GM19239 (cell line): Measurements from ENCODE around the gene TPD52L1.

Experiments used
- DNase-seq: peaks from one replicate; pipeline ENCODE4 v3.0.0; 2011; ENCODE audit warnings: low spot score; ENCODE audit not compliant: insufficient read length
- FAIRE-seq: peaks from 2 replicates; lab custom pipeline; 2011; peaks lifted over from hg19 to GRCh38; lab: Jason Lieb, UNC

The TPD52L1 gene

DNA sequence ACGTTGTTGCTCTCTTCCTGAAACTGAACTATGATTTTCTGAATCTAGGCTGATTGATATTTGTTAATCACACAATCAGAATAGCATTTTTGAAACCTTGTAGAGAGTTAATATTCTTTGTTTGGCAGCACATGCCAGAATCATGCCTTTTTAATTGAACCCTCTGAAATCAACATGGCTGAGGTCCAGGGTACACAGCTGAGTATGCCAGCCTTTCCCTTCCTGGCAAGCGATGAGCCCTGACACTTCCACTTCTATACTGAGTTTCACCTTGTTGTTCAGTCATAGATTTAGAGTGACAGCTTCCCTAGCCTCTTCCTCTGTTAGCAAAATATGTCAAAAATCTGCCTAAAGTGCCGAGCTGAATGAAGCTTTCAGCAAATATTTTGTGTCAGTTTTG, 141.4 kb downstream of the TPD52L1 start:
- FAIRE-seq (no peak), DNase-seq (no peak)

GRCh38 chr6:125296471-125296870, 142.9 kb downstream of the TPD52L1 start:
- no peak for FAIRE-seq
- DNase-seq: no peak

DNA sequence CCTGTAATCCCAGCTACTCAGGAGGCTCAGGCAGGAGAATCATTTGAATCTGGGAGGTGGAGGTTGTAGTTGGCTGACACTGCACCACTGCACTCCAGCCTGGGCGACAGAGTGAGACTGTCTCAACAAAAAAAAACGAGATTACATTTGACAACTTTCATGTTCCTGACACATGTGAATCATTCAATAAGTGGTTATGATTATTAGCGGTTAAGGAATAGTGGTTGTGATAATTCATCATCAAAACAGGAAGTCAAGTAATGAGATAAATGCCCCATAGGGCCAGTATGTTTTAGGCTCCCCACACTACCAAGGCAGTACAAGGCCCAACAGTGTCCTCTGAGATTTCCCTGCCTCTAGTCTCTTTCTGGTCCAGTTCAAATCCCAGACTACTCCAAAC, 145.7 kb downstream of the TPD52L1 start:
- DNase-seq: no peak
- no peak for FAIRE-seq

DNA sequence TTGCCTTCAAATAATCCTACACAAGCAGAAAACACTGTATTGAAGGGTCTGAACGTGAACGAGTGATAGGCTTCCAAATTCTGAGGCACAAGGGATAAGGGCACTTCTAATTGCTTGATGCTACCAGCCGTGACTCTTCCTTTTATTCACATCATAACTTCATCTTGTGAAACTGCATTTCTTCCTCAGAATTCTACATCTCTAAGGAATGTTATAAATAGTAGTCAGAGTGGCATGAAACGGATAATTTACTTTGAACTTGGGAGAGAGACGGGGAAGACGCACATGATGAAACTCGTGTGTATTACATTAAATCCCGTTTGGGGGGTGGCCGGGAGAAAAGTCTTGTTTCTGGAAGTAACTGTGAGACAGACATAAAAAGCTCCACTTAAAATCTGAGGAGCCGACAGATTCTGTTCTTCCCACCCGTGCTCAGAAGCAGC, 147.4 kb downstream of the TPD52L1 start:
- DNase-seq (no peak), FAIRE-seq (peak; percentile 86)

DNA sequence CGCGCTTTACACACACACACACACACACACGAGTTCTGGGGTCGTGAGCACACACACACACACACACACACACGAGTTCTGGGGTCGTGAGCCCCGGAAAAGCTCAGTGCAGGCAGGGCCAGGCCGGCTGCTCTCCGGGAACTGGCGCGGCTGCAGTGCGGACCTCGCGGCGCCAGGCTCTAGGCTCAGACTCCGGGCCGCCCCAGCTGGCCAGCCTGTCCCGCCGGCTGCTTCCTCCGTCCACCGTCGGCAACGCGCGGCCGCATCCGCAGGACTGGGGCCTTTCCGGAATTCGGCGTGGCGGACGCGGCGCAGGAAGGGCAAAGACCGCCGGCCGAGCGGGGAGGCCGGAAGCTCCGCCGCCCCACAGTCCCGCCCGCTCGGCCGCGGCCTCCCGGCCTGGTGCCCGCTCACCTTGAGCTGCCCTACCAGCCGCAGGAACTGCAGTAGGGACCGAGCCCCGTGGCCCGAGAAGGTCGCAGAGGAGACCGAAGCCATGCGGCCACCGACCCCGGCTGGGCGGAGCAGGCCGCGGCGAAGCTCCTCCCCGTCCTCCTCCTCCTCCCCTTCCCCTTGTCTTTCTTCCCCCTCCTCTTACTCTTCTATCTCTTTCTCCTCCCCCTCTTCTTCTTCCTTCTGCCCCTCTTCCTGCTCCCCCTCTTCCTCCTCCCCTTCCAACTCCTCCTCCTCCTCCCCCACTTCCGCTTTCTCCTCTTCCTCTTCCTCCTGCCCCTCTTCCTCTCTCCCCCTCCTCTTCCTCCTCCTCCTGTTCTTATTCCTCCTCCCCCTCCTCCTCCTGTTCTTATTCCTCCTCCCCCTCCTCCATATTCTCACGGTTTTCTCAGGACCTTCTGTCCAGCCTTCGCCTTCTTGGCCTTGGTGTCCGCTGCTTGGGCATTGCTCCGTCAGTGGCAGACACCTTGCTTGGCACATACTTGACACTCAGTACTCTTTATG, 148.1 kb downstream of the TPD52L1 start, which contains the start of gene HDDC2:
HDDC2 (minus strand) TSS at position 533 of the 957 bp plus-strand sequence; CDS start at position 498, 35 bp downstream.
- peak; percentile 70 for DNase-seq
- FAIRE-seq: peak; percentile 76

- FAIRE-seq (peak; percentile 28), DNase-seq (no peak)
These were observed 149.4 kb downstream of the TPD52L1 start for GRCh38 chr6:125302840-125303511.

DNA sequence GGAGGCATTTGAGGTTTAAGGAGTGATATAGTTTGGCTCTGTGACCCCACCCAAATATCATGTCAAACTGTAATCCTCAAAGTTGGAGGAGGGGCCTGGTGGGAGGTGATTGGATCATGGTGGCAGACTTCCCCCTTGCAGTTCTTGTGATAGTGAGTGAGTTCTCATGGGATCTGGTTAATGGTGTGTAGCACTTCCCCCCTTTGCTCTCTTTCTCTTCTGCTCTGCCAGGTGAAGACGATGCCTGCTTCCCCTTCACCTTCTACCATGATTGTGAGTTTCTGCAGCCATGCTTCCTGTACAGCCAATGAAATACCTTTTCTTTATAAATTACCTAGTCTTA, 149.9 kb downstream of the TPD52L1 start:
- FAIRE-seq (no peak), DNase-seq (no peak)

DNA sequence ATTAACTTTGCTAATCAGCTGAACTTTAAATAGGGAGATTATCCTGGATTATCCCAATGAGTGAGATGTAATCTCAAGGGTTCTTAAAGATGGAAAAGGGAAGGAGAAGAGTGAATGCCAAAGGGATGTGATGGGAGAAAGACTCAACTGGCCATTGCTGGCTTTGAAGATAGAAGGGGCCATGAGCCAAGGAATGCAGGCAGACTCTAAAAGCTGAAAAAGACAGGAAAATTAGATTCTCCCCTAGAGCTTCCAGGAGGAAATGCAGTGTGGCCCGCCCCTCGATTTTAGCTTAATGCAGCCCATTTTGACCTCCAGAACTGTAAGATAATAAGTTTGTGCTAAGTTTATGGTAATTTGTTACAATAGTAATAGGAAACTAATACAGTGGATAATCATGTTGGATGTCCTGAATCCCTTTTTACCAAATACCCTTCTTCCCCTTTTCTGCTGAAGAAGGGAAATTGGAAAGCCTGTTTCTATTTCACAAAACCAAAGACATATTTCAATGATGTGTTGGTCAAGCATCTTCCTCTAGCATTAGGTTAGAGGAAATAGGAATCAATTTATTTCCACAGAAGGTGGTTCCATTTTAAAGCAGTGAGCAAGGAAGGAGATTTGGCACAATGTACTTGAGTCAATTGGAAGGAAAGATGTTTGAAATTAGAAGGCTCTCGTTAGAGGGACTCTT, 151.5 kb downstream of the TPD52L1 start:
- DNase-seq (no peak), FAIRE-seq (no peak)

GRCh38 chr6:125306756-125307149, 153.2 kb downstream of the TPD52L1 start:
- no peak for DNase-seq
- FAIRE-seq: no peak

- DNase-seq: no peak
These were observed 153.7 kb downstream of the TPD52L1 start for GRCh38 chr6:125307150-125307838.

DNA sequence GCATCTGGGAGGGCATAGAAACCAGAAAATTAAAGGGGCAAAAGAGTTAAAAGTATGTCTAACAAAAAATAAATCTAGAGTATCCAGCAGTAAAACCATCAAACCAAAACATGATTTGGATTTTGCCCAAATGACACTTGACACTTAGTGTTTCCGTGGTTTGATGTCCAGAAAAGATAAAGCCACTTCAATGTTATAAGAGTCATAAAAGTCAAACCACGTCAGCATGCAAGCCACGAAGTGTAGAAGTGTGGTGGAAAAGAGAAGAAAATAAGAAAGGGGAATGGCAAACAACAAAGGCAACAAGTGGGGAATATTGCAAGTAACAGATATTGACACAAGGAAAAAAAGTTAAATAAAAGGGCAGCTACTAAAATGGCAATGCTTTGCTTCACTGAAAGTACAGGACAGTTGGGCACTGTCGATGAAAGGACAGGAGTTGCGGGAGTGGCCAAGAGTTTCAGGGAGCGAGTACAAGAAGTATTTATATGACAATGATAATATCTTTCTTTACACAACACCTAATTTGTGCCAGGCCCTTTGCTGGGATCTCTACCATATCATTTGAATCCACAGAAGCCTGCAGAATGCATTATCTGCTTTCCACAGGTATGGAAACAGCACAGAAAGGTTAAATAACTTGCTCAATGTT, 154.5 kb downstream of the TPD52L1 start:
- FAIRE-seq (no peak), DNase-seq (no peak)

More at GRCh38 chr6:125307150-125307838, 153.7 kb downstream of the TPD52L1 start:
- no peak for FAIRE-seq

DNA sequence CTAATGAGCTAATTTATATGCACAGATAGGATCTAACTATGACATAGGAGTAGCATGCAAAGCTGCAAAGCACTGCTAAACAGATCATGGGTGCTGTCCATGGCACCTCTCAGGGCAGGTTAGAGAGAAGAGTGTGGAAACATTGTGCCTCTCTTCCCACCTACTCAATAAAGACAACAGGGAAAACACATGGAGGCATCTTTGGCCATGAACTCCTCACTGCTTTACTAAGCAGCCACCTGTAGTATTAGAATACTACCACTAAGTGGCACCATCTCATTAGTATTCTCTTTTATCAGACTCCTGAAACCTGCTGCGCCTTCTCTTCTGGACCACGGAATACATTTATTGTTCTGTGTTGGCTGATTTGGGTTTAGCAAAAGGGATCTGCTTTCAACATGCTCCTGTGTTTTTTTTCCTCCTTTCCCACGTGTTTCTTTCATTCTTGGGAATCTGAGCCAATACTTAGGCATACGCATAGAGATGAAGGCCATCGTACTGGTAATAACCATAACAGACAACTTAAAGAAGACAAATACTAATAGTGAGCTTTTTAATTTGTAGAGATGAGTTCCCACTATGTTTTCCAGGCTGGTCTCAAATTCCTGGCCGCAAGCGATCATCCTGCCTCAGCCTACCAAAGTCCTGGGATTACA, 157.5 kb downstream of the TPD52L1 start:
- DNase-seq (no peak), FAIRE-seq (no peak)

DNA sequence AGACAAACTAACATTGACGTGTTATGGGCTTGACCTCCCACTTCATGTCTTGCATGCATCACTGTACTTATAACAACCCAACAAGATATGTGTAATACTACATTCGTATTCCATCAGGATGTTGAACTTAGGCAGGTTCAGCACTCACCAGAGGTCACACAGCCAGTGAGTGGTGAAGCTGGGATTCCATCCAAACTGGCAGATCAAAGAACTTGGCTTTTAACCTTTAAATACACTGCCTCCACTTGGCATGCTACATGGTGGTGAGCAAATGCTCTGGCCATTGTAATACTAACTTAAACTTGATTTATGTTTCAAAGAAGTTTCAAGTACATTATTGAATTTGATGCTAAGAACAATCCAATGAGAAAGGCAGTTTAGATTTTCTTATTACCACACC, 158.9 kb downstream of the TPD52L1 start:
- DNase-seq (no peak), FAIRE-seq (no peak)

DNA sequence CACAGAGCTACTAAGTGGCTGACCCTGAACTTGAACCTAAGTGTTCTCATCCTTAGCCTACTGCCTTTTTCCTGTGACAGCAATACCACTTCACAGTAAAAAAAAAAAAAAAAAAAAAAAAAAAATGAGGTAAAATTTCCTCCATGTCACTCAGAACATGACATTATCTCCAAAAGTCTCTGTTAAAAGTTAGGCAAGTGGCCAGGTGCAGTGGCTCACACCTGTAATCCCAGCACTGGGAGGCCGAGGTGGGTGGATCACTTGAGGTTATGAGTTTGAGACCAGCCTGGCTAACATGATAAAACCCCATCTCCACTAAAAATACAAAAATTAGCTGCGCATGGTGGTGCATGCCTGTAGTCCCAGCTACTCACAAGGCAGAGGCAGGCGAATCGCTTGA, 159.4 kb downstream of the TPD52L1 start:
- no peak for DNase-seq
- FAIRE-seq: no peak
